Ascending aorta (tissue), 2 donors: ENCODE measurements around the gene GJA9. TPM values are rescaled to one million over a fixed set of nuclear protein-coding genes. Genes with fewer than 3 reads are reported as not detected.

ENCODE experiments used
- DNase-seq, 2 donors: peaks; one replicate each; pipeline ENCODE4 v3.0.0-alpha.2; 2019; ENCODE audit warnings: low spot score in 2 of 2
- H3K27ac ChIP-seq, 2 donors: fragments of 200-600 bp; sonication (generic); one replicate each; pipeline ENCODE4 v1.5.1; 2016 to 2017; ENCODE audit warnings: mild to moderate bottlenecking in 1 of 2
- H3K27me3 ChIP-seq: fragments of 200-600 bp; sonication (generic); one replicate; pipeline ENCODE4 v1.5.1; 2017
- H3K36me3 ChIP-seq, 2 donors: fragments of 200-600 bp; sonication (generic); one replicate each; pipeline ENCODE4 v1.5.1; 2016
- H3K4me1 ChIP-seq, 2 donors: fragments of 200-600 bp; sonication (generic); one replicate each; pipeline ENCODE4 v1.5.1; 2016 to 2017; ENCODE audit warnings: mild to moderate bottlenecking in 1 of 2
- H3K4me3 ChIP-seq, 2 donors: fragments of 200-600 bp; sonication (generic); one replicate each; pipeline ENCODE4 v1.5.1; 2016 to 2017; ENCODE audit warnings: mild to moderate bottlenecking in 1 of 2
- H3K9me3 ChIP-seq, 2 donors: fragments of 200-600 bp; sonication (generic); one replicate each; pipeline ENCODE4 v1.5.1; 2016
- CTCF ChIP-seq, 3 experiments: fragments of 200-600 bp in 2 of 3; fragments of 450-650 bp in 1 of 3; sonication (generic) in 2 of 3; IDR thresholded peaks; one replicate each; pipeline ENCODE4 v1.5.1; 2016 to 2019; ENCODE audit warnings: antibody characterized with exemption in 3 of 3, mild to moderate bottlenecking in 1 of 3, moderate library complexity in 1 of 3
- intact Hi-C: fragments of 100-400 bp; cut with DNase I; formaldehyde crosslinking; loops from one replicate; pipeline ENCODE4 v1.15.1; 2023
- total RNA-seq: library from RNA; depleted of rRNA; stranded (reverse); fragments of >200 nt; gene quantifications from one replicate; pipeline ENCODE4 v1.1.0, GENCODE V29; 2016

Gene GJA9
- not detected for total RNA-seq

DNA sequence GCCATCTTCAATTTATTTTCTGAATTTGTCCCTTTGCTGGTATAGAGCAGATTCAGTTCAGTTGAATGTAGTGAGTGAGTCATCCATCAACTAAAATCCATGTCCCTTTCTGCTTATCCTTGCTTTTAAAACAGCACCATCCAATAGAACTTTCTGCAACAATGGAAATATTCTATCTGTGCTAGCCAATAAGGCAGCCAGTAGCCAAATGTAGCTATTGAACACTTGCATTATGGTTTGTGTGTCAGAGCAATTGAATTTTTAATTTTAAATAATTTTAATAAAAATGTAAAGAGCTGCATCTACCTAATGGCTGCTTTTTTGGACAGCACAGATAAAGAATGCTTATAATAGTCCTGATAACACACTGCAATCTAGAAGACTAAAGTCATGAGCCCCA is at the start of gene GJA9:
Gene GJA9 (minus strand): TSS at position 101 of the 400 bp plus-strand sequence. CDS start 5,489 bp downstream, outside the sequence.
- H3K4me3 ChIP-seq: no peak within 1 kb of the TSS
- no peak for TF ChIP-seq CTCF (IDR thresholded peaks at IDR 0.05)
- no peak for DNase-seq
- no peak within 1 kb of the TSS for H3K27ac ChIP-seq
- no peaks in the 10 kb centered on the region for H3K27me3 ChIP-seq
- no peaks in the 10 kb centered on the region for H3K36me3 ChIP-seq
- H3K9me3 ChIP-seq: no peaks in the 10 kb centered on the region
- no peaks in the 10 kb centered on the region for H3K4me1 ChIP-seq
- intact Hi-C loops: no loop called here

GRCh38 chr1:38929476-38929875 is 48.1 kb upstream of the GJA9 start:
- TF ChIP-seq CTCF (IDR thresholded peaks at IDR 0.05): no peak
- H3K9me3 ChIP-seq: no peaks in the 10 kb centered on the region
- no peak overlapping the region for H3K4me3 ChIP-seq
- intact Hi-C loops: no loop called here
- no peaks in the 10 kb centered on the region for H3K4me1 ChIP-seq
- no peak for DNase-seq
- no peaks in the 10 kb centered on the region for H3K36me3 ChIP-seq
- H3K27ac ChIP-seq: no peak overlapping the region
- H3K27me3 ChIP-seq: no peaks in the 10 kb centered on the region

- H3K4me3 ChIP-seq: no peak overlapping the region
- no peaks in the 10 kb centered on the region for H3K4me1 ChIP-seq
- H3K36me3 ChIP-seq: no peaks in the 10 kb centered on the region
- H3K27me3 ChIP-seq: no peaks in the 10 kb centered on the region
- no peak for DNase-seq
- no peak overlapping the region for H3K27ac ChIP-seq
- no peak for TF ChIP-seq CTCF (IDR thresholded peaks at IDR 0.05)
- no peaks in the 10 kb centered on the region for H3K9me3 ChIP-seq
- intact Hi-C loops: no loop called here
Measured at GRCh38 chr1:38929054-38929453, 47.7 kb upstream of the GJA9 start.

DNA sequence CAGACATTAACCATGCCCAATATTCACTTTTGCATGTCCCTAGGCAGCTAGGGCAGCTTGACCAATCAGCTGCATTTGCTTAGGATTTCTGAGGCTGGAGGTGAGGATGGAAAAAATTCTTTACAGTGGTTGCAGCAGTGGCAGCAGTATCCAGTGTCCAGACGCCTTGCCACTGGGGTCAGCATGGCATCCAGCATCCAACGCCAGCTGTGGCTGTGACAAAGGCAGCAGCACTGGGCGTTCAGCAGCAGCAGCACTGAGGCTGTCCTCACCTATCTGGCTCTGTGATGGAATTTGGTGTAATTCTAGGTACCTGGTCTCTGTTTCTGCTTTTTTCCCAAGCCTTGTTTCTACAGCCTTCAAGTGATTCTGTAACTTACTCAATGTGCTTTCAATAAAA is 44.7 kb upstream of the GJA9 start:
- Histone ChIP-seq H3K27me3 (no peaks in the 10 kb centered on the region), H3K9me3 (no peaks in the 10 kb centered on the region), H3K36me3 (no peaks in the 10 kb centered on the region), H3K27ac (no peak overlapping the region), H3K4me3 (no peak overlapping the region), H3K4me1 (no peaks in the 10 kb centered on the region)
- no peak for TF ChIP-seq CTCF (IDR thresholded peaks at IDR 0.05)
- no peak for DNase-seq
- intact Hi-C loops: no loop called here

DNA sequence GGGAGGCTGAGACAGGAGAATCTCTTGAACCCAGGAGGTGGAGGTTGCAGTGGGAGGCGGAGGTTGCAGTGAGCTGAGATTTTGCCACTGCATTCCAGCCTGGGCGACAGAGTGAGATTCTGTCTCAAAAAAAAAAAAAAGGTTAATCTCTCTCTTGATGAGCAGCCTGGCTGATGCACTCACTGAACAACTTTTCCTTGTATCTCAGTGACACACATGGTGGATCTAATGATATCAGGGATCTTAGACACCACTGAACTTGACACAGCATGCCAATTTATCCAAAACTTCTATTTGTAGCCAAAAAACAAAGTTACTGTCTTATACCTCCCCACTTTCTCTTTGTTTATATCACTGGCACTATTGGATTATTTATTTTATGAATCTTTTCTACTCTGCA is 44.0 kb upstream of the GJA9 start:
- Histone ChIP-seq H3K36me3 (no peaks in the 10 kb centered on the region), H3K27me3 (no peaks in the 10 kb centered on the region), H3K9me3 (no peaks in the 10 kb centered on the region), H3K4me3 (no peak overlapping the region), H3K27ac (no peak overlapping the region), H3K4me1 (no peaks in the 10 kb centered on the region)
- TF ChIP-seq CTCF (IDR thresholded peaks at IDR 0.05): no peak
- intact Hi-C loops: no loop called here
- no peak for DNase-seq

- no peak for DNase-seq
- Histone ChIP-seq H3K4me1 (no peaks in the 10 kb centered on the region), H3K4me3 (no peak overlapping the region), H3K9me3 (no peaks in the 10 kb centered on the region), H3K36me3 (no peaks in the 10 kb centered on the region), H3K27me3 (no peaks in the 10 kb centered on the region), H3K27ac (no peak overlapping the region)
- intact Hi-C loops: no loop called here
- no peak for TF ChIP-seq CTCF (IDR thresholded peaks at IDR 0.05)
Measured at GRCh38 chr1:38923607-38924006, 42.2 kb upstream of the GJA9 start.
